Activated CD4-positive, CD25-positive, alpha-beta regulatory T cell (primary cell): Measurements from ENCODE around the gene RUNX2.

Experiments used
- DNase-seq, 4 experiments: peaks; one replicate each; lab custom pipeline; 2025; lab: John Stamatoyannopoulos, UW

Gene RUNX2

DNA sequence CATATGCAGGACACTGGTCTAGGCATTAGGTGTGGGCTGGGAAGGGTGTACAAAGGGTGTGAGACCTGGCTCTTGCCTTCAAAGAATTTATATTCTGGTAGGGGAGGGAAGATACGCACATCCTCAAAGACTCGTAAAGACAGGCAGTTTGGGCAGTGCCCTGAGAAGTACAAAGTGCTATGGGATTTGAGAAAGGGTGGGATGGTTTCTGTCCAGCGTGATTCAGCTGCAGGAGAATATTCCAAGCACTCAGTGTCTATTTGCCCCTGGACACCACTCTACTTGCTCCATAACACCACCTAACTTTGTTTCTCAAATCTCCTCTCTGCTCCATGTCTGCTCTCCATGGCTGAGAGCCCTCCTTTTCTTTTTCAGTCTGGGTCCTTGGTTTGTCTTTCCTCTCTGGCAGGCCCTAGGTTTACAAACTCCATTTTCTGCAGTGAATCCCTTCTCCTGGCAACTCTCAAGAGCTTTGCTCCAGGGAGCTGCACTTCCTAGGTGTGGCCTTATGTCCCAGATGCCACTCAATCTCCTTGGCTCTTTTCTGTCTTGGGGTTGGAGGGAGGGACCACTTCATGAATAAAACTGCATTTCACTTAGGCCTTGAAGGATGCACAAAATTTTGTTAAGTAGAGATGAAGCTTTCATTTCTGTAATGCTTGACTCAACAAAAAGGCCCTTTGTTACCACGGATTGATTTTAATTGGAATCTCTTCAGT lies 377.2 kb downstream of the RUNX2 start:
- no peak for DNase-seq

DNA sequence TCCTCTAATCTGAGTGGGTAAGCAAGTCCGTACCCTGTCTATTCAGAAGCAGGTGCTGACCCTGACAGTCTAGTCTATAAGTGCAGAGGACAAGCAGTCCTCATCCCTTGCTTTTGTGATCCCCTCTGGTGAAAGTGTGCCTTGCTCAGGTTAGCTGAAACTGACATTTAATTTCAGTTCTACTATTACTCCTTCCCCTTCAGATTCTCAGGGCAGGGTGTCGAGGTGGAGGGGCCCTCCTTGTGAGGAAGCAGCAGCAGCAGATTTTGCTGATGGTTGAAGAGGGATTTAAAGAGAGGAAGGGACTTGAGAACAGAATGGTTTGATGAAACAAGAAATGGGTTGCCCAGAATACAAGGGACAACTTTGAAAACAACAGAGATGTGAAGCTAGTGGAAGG lies 378.2 kb downstream of the RUNX2 start:
- no peak for DNase-seq

DNA sequence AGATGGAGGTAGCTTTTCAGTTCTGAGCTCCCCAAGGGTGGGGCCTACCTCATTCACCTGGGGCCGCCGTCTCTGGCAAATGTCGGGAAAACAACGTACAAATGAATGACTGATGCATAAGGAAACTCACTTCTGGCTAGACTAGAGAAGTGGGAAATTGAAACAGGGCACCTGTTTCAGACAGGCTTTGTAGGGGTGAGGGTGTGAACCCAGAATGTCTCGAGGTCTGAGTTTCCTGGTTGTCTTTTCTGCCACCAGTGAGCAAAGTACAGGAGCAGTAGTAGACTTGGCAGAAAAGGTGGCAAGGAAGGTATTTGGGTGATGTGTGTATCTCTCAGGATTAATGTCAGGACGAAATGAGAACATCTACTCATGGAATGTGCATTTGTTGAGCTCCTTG lies 379.0 kb downstream of the RUNX2 start:
- no peak for DNase-seq

DNA sequence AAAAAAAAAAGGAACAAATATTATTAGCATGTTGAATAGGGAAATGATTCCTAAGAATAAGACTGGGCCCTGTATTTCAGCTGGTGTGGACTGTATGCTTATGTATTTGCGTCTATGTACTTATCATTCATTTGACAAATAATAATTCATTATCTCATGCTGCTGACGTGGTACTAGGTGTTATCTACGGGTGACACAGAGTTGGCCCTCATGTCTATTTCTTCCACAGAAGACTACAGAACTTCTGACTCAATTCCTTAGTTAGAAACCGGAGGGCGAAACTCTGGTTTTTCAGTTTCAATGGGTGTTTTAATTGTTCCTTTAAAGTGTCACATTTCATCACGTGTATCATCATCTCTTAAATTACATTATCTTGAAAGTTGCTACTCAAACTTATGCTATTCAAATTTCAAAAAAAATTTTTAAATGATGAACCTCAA lies 381.7 kb downstream of the RUNX2 start:
- no peak for DNase-seq

DNA sequence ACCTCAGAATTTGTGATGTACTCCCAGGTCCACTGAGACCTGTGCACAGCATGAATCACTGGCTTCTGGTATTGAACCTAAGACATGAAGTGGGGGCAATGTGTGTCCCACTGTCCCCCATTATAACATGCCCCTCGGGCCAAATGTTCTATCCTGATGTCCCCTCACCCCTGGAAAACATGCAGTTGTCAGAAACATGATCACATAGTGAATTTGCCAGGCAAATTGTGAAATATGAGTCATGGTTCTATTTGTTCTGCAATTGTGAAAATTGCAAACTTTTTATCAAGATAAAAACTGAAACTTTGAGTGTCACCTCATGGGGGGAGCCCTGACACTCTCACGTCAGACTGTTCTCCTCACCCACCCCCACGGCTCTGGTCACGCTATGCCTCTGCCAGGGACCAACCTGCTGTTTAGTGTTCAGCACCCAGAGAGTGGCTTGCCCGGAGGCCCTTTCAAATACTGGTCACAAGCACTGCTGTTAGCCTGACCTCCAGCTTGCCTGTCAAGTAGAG lies 382.2 kb downstream of the RUNX2 start:
- peak in 3 of 4 experiments; percentile 1 to 76 (median 75) for DNase-seq

DNA sequence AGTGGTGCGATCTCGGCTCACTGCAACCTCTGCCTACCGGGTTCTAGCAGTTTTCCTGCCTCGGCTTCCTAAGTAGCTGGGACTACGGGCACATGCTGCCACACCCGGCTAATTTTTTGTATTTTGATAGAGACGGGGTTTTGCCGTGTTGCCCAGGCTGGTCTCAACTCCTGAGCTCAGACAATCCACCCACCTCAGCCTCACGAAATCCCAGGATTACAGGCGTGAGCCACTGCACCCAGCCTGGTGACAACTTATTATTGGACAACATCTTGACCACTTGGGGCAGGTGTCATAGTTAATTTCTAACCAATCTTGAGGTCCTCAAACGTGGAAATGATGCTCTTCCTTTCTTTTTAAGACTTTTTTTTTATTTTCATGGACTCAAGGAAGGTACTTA lies 383.9 kb downstream of the RUNX2 start:
- no peak for DNase-seq

GRCh38 chr6:45712786-45713185 lies 384.7 kb downstream of the RUNX2 start:
- DNase-seq = no peak
